Stimulated activated effector memory CD8-positive, alpha-beta T cell treated with anti-CD3 and anti-CD28 coated beads, Interleukin-12 subunit alpha, Interleukin-12 subunit beta, amount 100 ng/mL, for 72 hours (primary cell): ENCODE data around the gene HEY2.

ENCODE experiments used
- ATAC-seq: fragments of 150-1000 bp; cut with Tn5 transposase; 2 replicates; pipeline ENCODE4 v1.10.0; 2021
- DNase-seq, 2 donors: peaks; one replicate each; pipeline ENCODE4 v3.0.0; 2021 to 2022; ENCODE audit warnings: low spot score in 2 of 2
- H3K27ac Mint-ChIP-seq: one replicate; pipeline ENCODE4 v1.8.0; 2022; ENCODE audit warnings: mild to moderate bottlenecking, mixed read lengths
- H3K36me3 Mint-ChIP-seq: one replicate; pipeline ENCODE4 v1.8.0; 2022; ENCODE audit warnings: mild to moderate bottlenecking, mixed read lengths
- H3K4me1 Mint-ChIP-seq: one replicate; pipeline ENCODE4 v1.8.0; 2022; ENCODE audit warnings: mixed read lengths
- H3K4me3 Mint-ChIP-seq: one replicate; pipeline ENCODE4 v1.8.0; 2022; ENCODE audit warnings: mild to moderate bottlenecking, mixed read lengths
- H3K9me3 Mint-ChIP-seq: one replicate; pipeline ENCODE4 v1.8.0; 2022; ENCODE audit warnings: mixed read lengths

Gene HEY2

DNA sequence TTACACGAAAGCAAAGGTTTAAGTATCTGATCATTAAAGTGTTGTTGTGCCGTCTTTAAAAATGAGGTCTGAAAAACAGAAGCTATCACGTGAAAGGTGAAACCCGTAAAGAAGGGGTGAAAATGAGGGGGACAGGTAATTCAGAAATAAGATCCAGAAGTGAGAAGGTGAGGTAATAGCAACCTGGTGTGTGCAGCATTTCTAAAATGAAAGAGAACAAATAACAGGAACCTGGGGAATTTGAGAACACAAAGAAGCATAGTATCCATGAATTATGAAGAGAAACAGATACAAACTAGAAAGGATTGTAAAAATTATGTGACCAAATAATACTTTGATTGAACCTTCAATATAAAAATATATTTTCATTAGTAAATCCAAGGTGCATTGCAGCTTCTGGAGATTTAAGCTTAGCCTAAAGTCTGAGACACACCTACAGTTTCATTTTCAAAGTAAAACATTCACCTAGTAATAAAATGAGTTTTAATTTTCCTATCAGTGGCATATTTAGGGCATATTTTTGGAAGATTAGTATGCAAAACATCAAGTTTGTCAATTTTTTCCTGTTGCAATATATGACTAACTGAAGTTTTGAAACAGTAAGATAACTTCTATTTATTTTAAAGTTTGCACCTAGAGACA is 1.4 kb downstream of the HEY2 start:
- H3K4me3 Mint-ChIP-seq, result peak overlapping the region; percentile 91
- H3K27ac Mint-ChIP-seq, result no peak overlapping the region
- no peak for ATAC-seq
- peaks cover 6% of the 10 kb centered on the region for H3K36me3 Mint-ChIP-seq
- H3K9me3 Mint-ChIP-seq, result no peaks in the 10 kb centered on the region
- peaks cover 37% of the 10 kb centered on the region for H3K4me1 Mint-ChIP-seq
- no peak for DNase-seq

GRCh38 chr6:125751334-125751916 is 2.0 kb downstream of the HEY2 start:
- Mint-ChIP-seq H3K27ac (no peak overlapping the region), H3K4me3 (no peak overlapping the region), H3K9me3 (no peaks in the 10 kb centered on the region), H3K4me1 (peaks cover 32% of the 10 kb centered on the region), H3K36me3 (peaks cover 6% of the 10 kb centered on the region)
- DNase-seq (no peak), ATAC-seq (no peak)

GRCh38 chr6:125752773-125753172 is 3.3 kb downstream of the HEY2 start:
- H3K9me3 Mint-ChIP-seq, result no peaks in the 10 kb centered on the region
- DNase-seq (no peak), ATAC-seq (no peak)
- no peak overlapping the region for H3K4me3 Mint-ChIP-seq
- peaks cover 25% of the 10 kb centered on the region for H3K4me1 Mint-ChIP-seq
- no peak overlapping the region for H3K27ac Mint-ChIP-seq
- peaks cover 6% of the 10 kb centered on the region for H3K36me3 Mint-ChIP-seq

DNA sequence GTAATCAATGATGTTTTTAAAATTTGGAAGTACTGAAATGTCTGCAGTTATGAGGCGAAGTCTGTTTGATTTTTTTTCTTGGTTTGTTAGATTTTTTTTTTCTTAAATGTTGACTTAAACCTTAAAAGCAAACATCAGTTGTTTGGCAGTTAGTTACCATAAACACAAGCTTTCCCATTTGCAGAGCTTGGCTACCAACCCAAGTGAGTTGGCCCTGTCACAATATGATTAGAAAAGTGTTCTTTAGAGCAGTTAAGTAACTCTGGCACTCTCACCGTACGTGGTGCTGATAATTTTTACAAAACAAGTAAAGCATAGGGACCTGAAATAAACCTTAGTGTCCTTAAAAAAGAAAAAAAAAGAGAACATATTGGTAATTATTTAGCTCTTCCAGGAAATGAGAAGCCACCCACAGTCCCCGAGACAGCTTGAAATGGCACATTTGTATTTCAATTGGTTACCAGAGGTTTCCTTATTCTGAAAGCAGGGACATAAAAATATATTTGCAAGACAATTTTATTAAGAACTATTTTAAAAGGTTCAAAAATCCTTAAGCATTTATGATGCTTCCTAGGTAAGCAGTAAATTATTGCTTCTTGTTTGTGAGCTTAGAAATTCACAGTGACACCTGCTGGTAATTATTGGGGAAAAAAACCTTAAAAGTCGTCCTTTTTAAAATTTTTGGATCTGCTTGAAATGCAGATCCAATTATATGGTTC is 3.9 kb downstream of the HEY2 start:
- ATAC-seq, result no peak
- peaks cover 6% of the 10 kb centered on the region for H3K36me3 Mint-ChIP-seq
- H3K27ac Mint-ChIP-seq, result no peak overlapping the region
- no peaks in the 10 kb centered on the region for H3K9me3 Mint-ChIP-seq
- DNase-seq, result no peak
- H3K4me3 Mint-ChIP-seq, result no peak overlapping the region
- H3K4me1 Mint-ChIP-seq, result peaks cover 20% of the 10 kb centered on the region

GRCh38 chr6:125753937-125754259 is 4.5 kb downstream of the HEY2 start:
- H3K36me3 Mint-ChIP-seq, result peaks cover 6% of the 10 kb centered on the region

GRCh38 chr6:125754566-125754965 is 5.1 kb downstream of the HEY2 start:
- Mint-ChIP-seq H3K36me3 (peaks cover 10% of the 10 kb centered on the region), H3K4me3 (no peak overlapping the region), H3K4me1 (peaks cover 13% of the 10 kb centered on the region), H3K27ac (no peak overlapping the region), H3K9me3 (no peaks in the 10 kb centered on the region)
- DNase-seq, result no peak
- no peak for ATAC-seq

More at GRCh38 chr6:125753937-125754259, 4.5 kb downstream of the HEY2 start:
- H3K4me1 Mint-ChIP-seq, result peaks cover 15% of the 10 kb centered on the region
- DNase-seq, result no peak
- ATAC-seq, result no peak
- H3K27ac Mint-ChIP-seq, result no peak overlapping the region
- no peak overlapping the region for H3K4me3 Mint-ChIP-seq
- no peaks in the 10 kb centered on the region for H3K9me3 Mint-ChIP-seq

DNA sequence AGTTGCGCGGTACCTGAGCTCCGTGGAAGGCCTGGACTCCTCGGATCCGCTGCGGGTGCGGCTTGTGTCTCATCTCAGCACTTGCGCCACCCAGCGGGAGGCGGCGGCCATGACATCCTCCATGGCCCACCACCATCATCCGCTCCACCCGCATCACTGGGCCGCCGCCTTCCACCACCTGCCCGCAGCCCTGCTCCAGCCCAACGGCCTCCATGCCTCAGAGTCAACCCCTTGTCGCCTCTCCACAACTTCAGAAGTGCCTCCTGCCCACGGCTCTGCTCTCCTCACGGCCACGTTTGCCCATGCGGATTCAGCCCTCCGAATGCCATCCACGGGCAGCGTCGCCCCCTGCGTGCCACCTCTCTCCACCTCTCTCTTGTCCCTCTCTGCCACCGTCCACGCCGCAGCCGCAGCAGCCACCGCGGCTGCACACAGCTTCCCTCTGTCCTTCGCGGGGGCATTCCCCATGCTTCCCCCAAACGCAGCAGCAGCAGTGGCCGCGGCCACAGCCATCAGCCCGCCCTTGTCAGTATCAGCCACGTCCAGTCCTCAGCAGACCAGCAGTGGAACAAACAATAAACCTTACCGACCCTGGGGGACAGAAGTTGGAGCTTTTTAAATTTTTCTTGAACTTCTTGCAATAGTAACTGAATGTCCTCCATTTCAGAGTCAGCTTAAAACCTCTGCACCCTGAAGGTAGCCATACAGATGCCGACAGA is 9.9 kb downstream of the HEY2 start:
- DNase-seq (no peak), ATAC-seq (no peak)
- Mint-ChIP-seq H3K4me3 (no peak overlapping the region), H3K27ac (no peak overlapping the region), H3K9me3 (no peaks in the 10 kb centered on the region), H3K36me3 (peaks cover 5% of the 10 kb centered on the region), H3K4me1 (no peaks in the 10 kb centered on the region)

DNA sequence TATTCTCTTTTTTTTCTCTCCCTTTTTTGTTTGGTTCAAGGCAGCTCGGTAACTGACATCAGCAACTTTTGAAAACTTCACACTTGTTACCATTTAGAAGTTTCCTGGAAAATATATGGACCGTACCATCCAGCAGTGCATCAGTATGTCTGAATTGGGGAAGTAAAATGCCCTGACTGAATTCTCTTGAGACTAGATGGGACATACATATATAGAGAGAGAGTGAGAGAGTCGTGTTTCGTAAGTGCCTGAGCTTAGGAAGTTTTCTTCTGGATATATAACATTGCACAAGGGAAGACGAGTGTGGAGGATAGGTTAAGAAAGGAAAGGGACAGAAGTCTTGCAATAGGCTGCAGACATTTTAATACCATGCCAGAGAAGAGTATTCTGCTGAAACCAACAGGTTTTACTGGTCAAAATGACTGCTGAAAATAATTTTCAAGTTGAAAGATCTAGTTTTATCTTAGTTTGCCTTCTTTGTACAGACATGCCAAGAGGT is 10.6 kb downstream of the HEY2 start:
- Mint-ChIP-seq H3K36me3 (peaks cover 5% of the 10 kb centered on the region), H3K4me1 (no peaks in the 10 kb centered on the region), H3K27ac (no peak overlapping the region), H3K9me3 (no peaks in the 10 kb centered on the region), H3K4me3 (no peak overlapping the region)
- DNase-seq, result no peak
- no peak for ATAC-seq

DNA sequence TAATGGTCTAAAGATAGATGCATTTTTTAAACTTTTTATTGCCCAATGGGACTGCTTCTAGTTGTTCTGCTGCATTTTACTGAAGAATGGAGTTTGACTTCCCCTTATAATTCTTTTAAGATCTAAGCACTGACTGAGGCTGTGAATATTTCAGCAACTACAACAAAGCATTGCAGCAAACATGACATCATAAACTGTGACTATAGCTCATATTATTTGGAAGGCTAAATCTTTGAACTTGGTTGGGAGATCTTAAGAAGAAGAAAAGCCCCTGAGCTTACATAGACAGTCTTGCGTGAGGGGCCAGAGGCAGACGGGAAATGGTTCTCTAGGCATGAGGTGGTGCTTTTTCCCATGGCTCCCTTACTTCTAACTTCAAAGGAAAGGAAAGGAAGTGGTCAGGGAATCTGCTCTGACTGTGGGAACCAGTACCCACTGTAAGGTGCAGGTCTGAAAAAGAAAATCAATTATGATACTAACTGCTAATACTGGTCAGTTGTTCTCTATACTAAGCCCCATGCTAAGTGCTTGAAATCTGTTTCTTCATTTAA is 14.8 kb downstream of the HEY2 start:
- Mint-ChIP-seq H3K4me3 (no peak overlapping the region), H3K36me3 (peaks cover 4% of the 10 kb centered on the region), H3K27ac (no peak overlapping the region), H3K9me3 (no peaks in the 10 kb centered on the region), H3K4me1 (no peaks in the 10 kb centered on the region)
- DNase-seq, result no peak
- no peak for ATAC-seq

- H3K4me3 Mint-ChIP-seq, result no peak overlapping the region
- H3K27ac Mint-ChIP-seq, result no peak overlapping the region
- DNase-seq, result no peak
- no peak for ATAC-seq
- H3K9me3 Mint-ChIP-seq, result no peaks in the 10 kb centered on the region
- no peaks in the 10 kb centered on the region for H3K4me1 Mint-ChIP-seq
- H3K36me3 Mint-ChIP-seq, result no peaks in the 10 kb centered on the region
These were observed 16.5 kb downstream of the HEY2 start for GRCh38 chr6:125765944-125766343.

DNA sequence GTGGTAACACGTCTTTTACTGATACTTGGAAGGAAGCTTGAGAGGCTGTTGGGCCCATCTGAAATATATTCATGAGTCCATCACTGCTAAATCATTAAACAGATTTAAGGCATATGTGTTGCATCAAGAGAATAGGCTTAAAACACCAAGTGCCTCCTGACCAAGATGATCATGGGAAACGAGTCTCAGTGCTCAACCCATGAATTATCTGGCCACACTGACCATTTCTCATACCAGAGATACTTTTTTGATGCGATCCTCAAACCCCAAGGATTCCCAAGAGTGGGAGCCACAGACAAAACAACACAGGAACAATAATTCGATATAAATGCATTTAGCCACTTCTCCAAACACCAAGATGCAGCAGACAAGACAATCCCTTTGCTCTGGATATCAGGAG is 17.2 kb downstream of the HEY2 start:
- no peaks in the 10 kb centered on the region for H3K9me3 Mint-ChIP-seq
- H3K27ac Mint-ChIP-seq, result no peak overlapping the region
- no peaks in the 10 kb centered on the region for H3K36me3 Mint-ChIP-seq
- no peak overlapping the region for H3K4me3 Mint-ChIP-seq
- ATAC-seq, result no peak
- no peak for DNase-seq
- no peaks in the 10 kb centered on the region for H3K4me1 Mint-ChIP-seq

DNA sequence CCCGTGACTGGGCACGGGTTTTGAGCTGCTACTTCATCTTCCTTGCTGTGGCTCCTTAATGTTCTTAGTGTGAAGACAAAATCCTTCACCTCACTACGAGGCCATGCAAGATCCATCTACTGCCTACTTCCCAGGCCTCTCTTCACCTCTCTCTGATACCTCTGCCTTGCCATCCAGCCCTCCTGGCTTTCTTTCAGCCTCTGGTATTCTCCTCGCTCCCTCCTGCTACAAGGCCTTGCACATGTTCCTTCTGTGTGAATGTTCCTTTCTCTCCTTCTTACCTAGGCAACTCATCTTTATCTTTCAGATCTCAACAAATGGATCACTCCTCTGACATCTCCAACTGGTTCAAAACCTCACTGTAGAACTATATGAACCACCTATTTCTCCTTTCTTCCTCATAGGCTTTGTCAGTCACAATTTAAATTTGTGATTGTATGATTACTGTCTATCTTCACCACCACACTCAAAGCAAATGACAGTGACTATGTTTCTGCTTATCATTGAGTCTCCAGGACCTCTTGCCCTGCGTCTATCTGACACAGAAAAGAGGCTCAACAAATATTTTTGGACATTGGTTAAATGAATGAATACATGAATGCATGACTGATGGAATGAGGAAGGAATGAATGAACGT is 19.8 kb downstream of the HEY2 start:
- Mint-ChIP-seq H3K9me3 (no peaks in the 10 kb centered on the region), H3K4me1 (peaks cover 6% of the 10 kb centered on the region), H3K27ac (no peak overlapping the region), H3K4me3 (no peak overlapping the region), H3K36me3 (no peaks in the 10 kb centered on the region)
- DNase-seq (no peak), ATAC-seq (no peak)

GRCh38 chr6:125773387-125774341 is 24.2 kb downstream of the HEY2 start:
- Mint-ChIP-seq H3K36me3 (no peaks in the 10 kb centered on the region), H3K27ac (no peak overlapping the region), H3K4me1 (peaks cover 10% of the 10 kb centered on the region), H3K9me3 (no peaks in the 10 kb centered on the region), H3K4me3 (no peak overlapping the region)
- DNase-seq (no peak), ATAC-seq (peak; percentile 63)
